Activated CD8-positive, alpha-beta T cell treated with anti-CD3 and anti-CD28 coated beads for 36 hours (primary cell): ENCODE results near the gene ZDHHC23. TPM values are rescaled to one million over a fixed set of nuclear protein-coding genes. Genes with fewer than 3 reads are reported as not detected.

ENCODE experiments used
- ATAC-seq: fragments of 200-7000 bp; cut with Tn5 transposase; one replicate; pipeline ENCODE4 v1.10.0; 2021; ENCODE audit warnings: mild to moderate bottlenecking, moderate library complexity
- CTCF ChIA-PET: fragments of 350-600 bp; sonication (Branson Sonifier 250); formaldehyde crosslinking; loops from one replicate; lab custom pipeline; 2021; ENCODE audit warnings: antibody characterized with exemption; lab: Charles Lee
- POLR2A ChIA-PET: fragments of 350-600 bp; sonication (Branson Sonifier 250); formaldehyde crosslinking; loops from one replicate; lab custom pipeline; 2021; ENCODE audit warnings: antibody characterized with exemption; lab: Charles Lee
- DNase-seq: peaks from one replicate; pipeline ENCODE4 v3.0.0-alpha.2; 2020
- H3K27ac Mint-ChIP-seq: one replicate; pipeline ENCODE4 v1.8.0; 2021; ENCODE audit warnings: mild to moderate bottlenecking, mixed read lengths
- H3K27me3 Mint-ChIP-seq: one replicate; pipeline ENCODE4 v1.8.0; 2021; ENCODE audit warnings: mixed read lengths
- H3K36me3 Mint-ChIP-seq: one replicate; pipeline ENCODE4 v1.8.0; 2021; ENCODE audit warnings: low read depth, mixed read lengths
- H3K4me1 Mint-ChIP-seq: one replicate; pipeline ENCODE4 v1.8.0; 2021; ENCODE audit warnings: low read depth, mixed read lengths
- H3K4me3 Mint-ChIP-seq: one replicate; pipeline ENCODE4 v1.8.0; 2021; ENCODE audit warnings: mild to moderate bottlenecking, moderate library complexity, mixed read lengths
- H3K9me3 Mint-ChIP-seq: one replicate; pipeline ENCODE4 v1.8.0; 2021; ENCODE audit warnings: mixed read lengths
- intact Hi-C: fragments of 100-400 bp; cut with micrococcal nuclease; formaldehyde crosslinking; loops from one replicate; pipeline ENCODE4 v1.10.0; 2022
- total RNA-seq, 2 experiments: library from RNA; stranded (reverse); gene quantifications; one replicate each; pipeline ENCODE4 v1.2.3, GENCODE V29; 2021
- TF ChIP-seq, protein P1 (sequence below): fragments of 200-600 bp; IDR thresholded peaks from one replicate; pipeline ENCODE4 v1.8.0; 2022; ENCODE audit warnings: antibody characterized with exemption, mild to moderate bottlenecking

ZDHHC23 gene
- total RNA-seq, 2 experiments from 2014 or later, result 2.7 to 3.4 TPM

- no peak for ATAC-seq
- Mint-ChIP-seq H3K27me3 (no peaks in the 10 kb centered on the region), H3K4me1 (peaks cover 4% of the 10 kb centered on the region), H3K9me3 (no peaks in the 10 kb centered on the region), H3K4me3 (no peak overlapping the region), H3K27ac (no peak overlapping the region), H3K36me3 (peaks cover 2% of the 10 kb centered on the region)
- CTCF ChIA-PET, result no interaction called here
- TF ChIP-seq, protein P1, sequence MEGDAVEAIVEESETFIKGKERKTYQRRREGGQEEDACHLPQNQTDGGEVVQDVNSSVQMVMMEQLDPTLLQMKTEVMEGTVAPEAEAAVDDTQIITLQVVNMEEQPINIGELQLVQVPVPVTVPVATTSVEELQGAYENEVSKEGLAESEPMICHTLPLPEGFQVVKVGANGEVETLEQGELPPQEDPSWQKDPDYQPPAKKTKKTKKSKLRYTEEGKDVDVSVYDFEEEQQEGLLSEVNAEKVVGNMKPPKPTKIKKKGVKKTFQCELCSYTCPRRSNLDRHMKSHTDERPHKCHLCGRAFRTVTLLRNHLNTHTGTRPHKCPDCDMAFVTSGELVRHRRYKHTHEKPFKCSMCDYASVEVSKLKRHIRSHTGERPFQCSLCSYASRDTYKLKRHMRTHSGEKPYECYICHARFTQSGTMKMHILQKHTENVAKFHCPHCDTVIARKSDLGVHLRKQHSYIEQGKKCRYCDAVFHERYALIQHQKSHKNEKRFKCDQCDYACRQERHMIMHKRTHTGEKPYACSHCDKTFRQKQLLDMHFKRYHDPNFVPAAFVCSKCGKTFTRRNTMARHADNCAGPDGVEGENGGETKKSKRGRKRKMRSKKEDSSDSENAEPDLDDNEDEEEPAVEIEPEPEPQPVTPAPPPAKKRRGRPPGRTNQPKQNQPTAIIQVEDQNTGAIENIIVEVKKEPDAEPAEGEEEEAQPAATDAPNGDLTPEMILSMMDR, result no peak
- DNase-seq, result no peak
- intact Hi-C loops, result no loop called here
- POLR2A ChIA-PET, result no interaction called here
Observed at GRCh38 chr3:113966172-113966571, 18.4 kb downstream of the ZDHHC23 start.

DNA sequence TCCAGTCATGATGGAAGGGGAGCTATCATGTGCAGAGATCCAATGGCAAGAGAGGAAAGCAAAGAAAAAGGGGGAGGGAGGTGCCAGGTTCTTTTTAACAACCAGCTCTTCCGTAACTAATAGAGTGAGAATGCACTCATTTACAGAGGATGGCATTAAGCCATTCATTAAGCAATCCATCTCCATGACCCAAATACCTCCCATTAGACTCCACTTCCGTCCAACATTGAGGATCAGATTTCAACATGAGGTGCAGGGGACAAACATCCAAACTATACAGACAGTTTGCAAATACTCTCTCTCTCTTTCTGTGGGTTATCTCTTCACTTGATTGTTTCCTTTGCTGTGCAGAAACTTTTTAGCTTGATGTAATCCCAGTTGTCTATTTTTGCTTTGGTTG is 21.2 kb downstream of the ZDHHC23 start:
- POLR2A ChIA-PET, result no interaction called here
- no peak overlapping the region for H3K27ac Mint-ChIP-seq
- H3K4me1 Mint-ChIP-seq, result peaks cover under 1% of the 10 kb centered on the region
- TF ChIP-seq, protein P1, result no peak
- no peak overlapping the region for H3K4me3 Mint-ChIP-seq
- CTCF ChIA-PET, result interaction anchor here (0.6 kb wide), 1 partner anchor 258 kb away, joined by 3 read pairs; no protein-coding TSS in a partner anchor
- H3K9me3 Mint-ChIP-seq, result peaks cover 19% of the 10 kb centered on the region
- intact Hi-C loops, result no loop called here
- H3K27me3 Mint-ChIP-seq, result no peaks in the 10 kb centered on the region
- ATAC-seq, result no peak
- no peak for DNase-seq
- peaks cover 12% of the 10 kb centered on the region for H3K36me3 Mint-ChIP-seq

- DNase-seq, result no peak
- ATAC-seq, result no peak
- H3K27ac Mint-ChIP-seq, result no peak overlapping the region
- H3K9me3 Mint-ChIP-seq, result peaks cover 14% of the 10 kb centered on the region
- H3K27me3 Mint-ChIP-seq, result no peaks in the 10 kb centered on the region
- H3K36me3 Mint-ChIP-seq, result peaks cover 42% of the 10 kb centered on the region
- POLR2A ChIA-PET, result no interaction called here
- H3K4me1 Mint-ChIP-seq, result no peaks in the 10 kb centered on the region
- intact Hi-C loops, result no loop called here
- no peak overlapping the region for H3K4me3 Mint-ChIP-seq
- CTCF ChIA-PET, result no interaction called here
- TF ChIP-seq, protein P1, result no peak
Observed at GRCh38 chr3:113977822-113978221, 30.0 kb downstream of the ZDHHC23 start.

- Mint-ChIP-seq H3K27ac (no peak overlapping the region), H3K4me1 (no peaks in the 10 kb centered on the region), H3K36me3 (peaks cover 27% of the 10 kb centered on the region), H3K4me3 (no peak overlapping the region), H3K9me3 (no peaks in the 10 kb centered on the region), H3K27me3 (no peaks in the 10 kb centered on the region)
- ChIA-PET POLR2A (no interaction called here), CTCF (no interaction called here)
- ATAC-seq, result no peak
- intact Hi-C loops, result no loop called here
- DNase-seq, result no peak
- TF ChIP-seq, protein P1, result no peak
Observed at GRCh38 chr3:113979916-113980315, 32.1 kb downstream of the ZDHHC23 start.

DNA sequence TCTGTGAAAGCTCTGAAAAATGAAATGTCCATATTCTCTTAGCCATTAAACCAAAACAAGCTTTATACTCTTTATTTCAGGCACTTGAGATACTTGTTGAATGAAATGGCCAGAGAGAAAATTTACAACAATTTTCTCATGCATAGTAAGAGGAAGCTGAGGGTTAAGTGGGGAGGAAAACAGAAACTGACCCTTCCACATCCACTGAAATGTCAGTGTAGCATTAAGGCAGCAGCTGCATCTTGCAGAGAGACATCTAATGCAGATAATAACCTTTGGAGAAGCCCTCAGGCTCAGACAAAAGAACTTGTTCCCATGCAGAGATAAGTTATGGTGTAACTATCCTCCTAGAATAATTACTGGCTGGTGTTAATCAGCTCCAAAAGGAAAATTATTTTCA is 34.0 kb downstream of the ZDHHC23 start:
- Mint-ChIP-seq H3K36me3 (peaks cover 23% of the 10 kb centered on the region), H3K27ac (no peak overlapping the region), H3K9me3 (no peaks in the 10 kb centered on the region), H3K27me3 (no peaks in the 10 kb centered on the region), H3K4me3 (no peak overlapping the region), H3K4me1 (no peaks in the 10 kb centered on the region)
- POLR2A ChIA-PET, result no interaction called here
- CTCF ChIA-PET, result interaction anchor here (1.4 kb wide), 1 partner anchor 137 kb away, joined by 3 read pairs; no protein-coding TSS in a partner anchor
- no peak for ATAC-seq
- TF ChIP-seq, protein P1, result no peak
- no peak for DNase-seq
- intact Hi-C loops, result no loop called here
